ENCODE measurements around the gene ABHD16A. TPM values are rescaled to one million over a fixed set of nuclear protein-coding genes. Genes with fewer than 3 reads are reported as not detected.

ABHD16A gene
- total and polyA plus RNA-seq, 2 of the 13 experiments (the other 11 are each of a cell fraction or from before 2014, with no cell fraction given), result 43.5 to 45.4 TPM

- TF ChIP-seq ZGPAT (CRISPR knock-in tag; IDR thresholded peaks at IDR 0.05) (0 out of 2 replicates have a peak, but pooled peaks have one; percentile 40), HNF4A (CRISPR knock-in tag; IDR thresholded peaks at IDR 0.05) (no peak), ZMYM3 (CRISPR knock-in tag; IDR thresholded peaks at IDR 0.05) (no peak), ZNF720 (CRISPR knock-in tag; IDR thresholded peaks at IDR 0.05) (no peak), TRIM22 (IDR thresholded peaks at IDR 0.05) (no peak), STAG1 (CRISPR knock-in tag; IDR thresholded peaks at IDR 0.05) (no peak), ZNF614 (CRISPR knock-in tag; IDR thresholded peaks at IDR 0.05; ENCODE audit: borderline replicate concordance) (peak; percentile 47; the same call in 1 of the 2 replicates), ZNF414 (CRISPR knock-in tag; IDR thresholded peaks at IDR 0.05) (no peak), ZNF678 (CRISPR knock-in tag; IDR thresholded peaks at IDR 0.05) (no peak), DPF2 (CRISPR knock-in tag; IDR thresholded peaks at IDR 0.05; ENCODE audit: borderline replicate concordance, low read depth) (no peak), ZNF839 (CRISPR knock-in tag; IDR thresholded peaks at IDR 0.05; ENCODE audit: borderline replicate concordance) (no peak), CREBL2 (CRISPR knock-in tag; IDR thresholded peaks at IDR 0.05; ENCODE audit: borderline replicate concordance) (no peak), ZNF557 (CRISPR knock-in tag; IDR thresholded peaks at IDR 0.05) (no peak), BHLHE40 (IDR thresholded peaks at IDR 0.05; ENCODE audit: low read length) (no peak; the same call in 1 of the 2 replicates), ZNF281 (CRISPR knock-in tag; IDR thresholded peaks at IDR 0.05; ENCODE audit: borderline replicate concordance) (peak; percentile 95), ZXDC (CRISPR knock-in tag; IDR thresholded peaks at IDR 0.05) (no peak), SUZ12 (IDR thresholded peaks at IDR 0.05; ENCODE audit: low read depth, low read length) (no peak), NFKB2 (CRISPR knock-in tag; IDR thresholded peaks at IDR 0.05; ENCODE audit: borderline replicate concordance) (peak; percentile 43; the same call in 1 of the 2 replicates)
These were observed 31.8 kb upstream of the ABHD16A start (continued) for GRCh38 chr6:31734821-31735406.
